Right lobe of liver (tissue), 6 donors: ENCODE results near the gene BDKRB2. TPM values are rescaled to one million over a fixed set of nuclear protein-coding genes. Genes with fewer than 3 reads are reported as not detected.

ENCODE experiments used
- ATAC-seq, 4 donors: fragments of 200-7000 bp; cut with Tn5 transposase; one replicate each; pipeline ENCODE4 v1.9.1; 2020; ENCODE audit warnings: mild to moderate bottlenecking in 4 of 4, moderate library complexity in 4 of 4
- DNase-seq, 3 donors: peaks; one replicate each; pipeline ENCODE4 v3.0.0-alpha.2; 2020
- H3K27ac ChIP-seq, 3 donors: fragments of 200-600 bp; one replicate each; pipeline ENCODE4 v1.8.0; 2022
- H3K27me3 ChIP-seq, 2 donors: fragments of 200-600 bp; one replicate each; pipeline ENCODE4 v1.8.0; 2022
- H3K36me3 ChIP-seq, 4 donors: fragments of 200-600 bp; sonication (generic) in 1 of 4; one replicate each; pipeline versions ENCODE4 v1.5.1 to v1.8.0; 2017 to 2022; ENCODE audit warnings: control low read depth in 1 of 4
- H3K4me1 ChIP-seq, 4 donors: fragments of 200-600 bp; sonication (generic) in 1 of 4; one replicate each; pipeline versions ENCODE4 v1.5.1 to v1.8.0; 2017 to 2022; ENCODE audit warnings: control low read depth in 1 of 4
- H3K4me3 ChIP-seq, 3 donors: fragments of 200-600 bp; one replicate each; pipeline ENCODE4 v1.8.0; 2022
- H3K9me3 ChIP-seq, 4 donors: fragments of 200-600 bp; sonication (generic) in 1 of 4; one replicate each; pipeline versions ENCODE4 v1.5.1 to v1.8.0; 2017 to 2022; ENCODE audit warnings: control low read depth in 1 of 4
- CTCF ChIP-seq, 4 donors: fragments of 200-600 bp in 3 of 4; fragments of 450-650 bp in 1 of 4; IDR thresholded peaks; one replicate each; pipeline versions ENCODE4 v1.5.1 to v1.8.0; 2016 to 2022; ENCODE audit warnings: antibody characterized with exemption in 4 of 4, mild to moderate bottlenecking in 2 of 4
- POLR2A ChIP-seq: fragments of 450-650 bp; IDR thresholded peaks from one replicate; pipeline ENCODE4 v1.6.1; 2017; ENCODE audit warnings: antibody characterized with exemption, mild to moderate bottlenecking
- WGBS: methylation state at CpG from one replicate; pipeline ENCODE4 v1.1.6; 2018; ENCODE audit warnings: low coverage, low lambda C conversion rate; ENCODE audit not compliant: insufficient coverage; ENCODE audit errors: missing lambda C conversion rate; 5-methylcytosine and 5-hydroxymethylcytosine counted together
- intact Hi-C, 2 donors: fragments of 100-400 bp; cut with DNase I; formaldehyde crosslinking; loops; one replicate each; pipeline versions ENCODE4 v1.11.2 to v1.14.1; 2022
- total RNA-seq, 6 experiments: library from RNA; depleted of rRNA in 2 of 6; stranded (reverse); fragments of >200 nt in 2 of 6; fragmentation: NEBNext Ultra II Directional in 3 of 6; extraction: Animal tissue kit (Norgen Biotek cat#: 25700) in 3 of 6; gene quantifications; one replicate each; pipeline versions ENCODE4 v1.1.0 to v1.2.4, GENCODE V29; 2016 to 2023
- donor health status: DM: no; HTN: yes; CAD: no.
- donor health status: DM: no; HTN: no; CAD: no.
- donor health status: DM: no; HTN: no; CAD: no.
- donor health status: DM: no; HTN: yes; CAD: no.
- donor health status: DM: no; HTN: yes; CAD: no.

Gene BDKRB2
- total RNA-seq, 6 experiments from 2014 or later = 0.07 to 0.60 (median 0.22) TPM

- 100% methylated on average over 1 of the region's 4 CpGs for WGBS
- H3K9me3 ChIP-seq = no peaks in the 10 kb centered on the region
- H3K27ac ChIP-seq = no peak overlapping the region
- peaks cover 0 to 14% (median 6%) of the 10 kb centered on the region in 4 donors for H3K4me1 ChIP-seq
- no peak overlapping the region for H3K4me3 ChIP-seq
- no peak for TF ChIP-seq POLR2A
- TF ChIP-seq CTCF (IDR thresholded peaks at IDR 0.05) = no peak
- no peaks in the 10 kb centered on the region for H3K27me3 ChIP-seq
- H3K36me3 ChIP-seq = no peaks in the 10 kb centered on the region
- intact Hi-C loops = no loop called here
- DNase-seq (no peak), ATAC-seq (no peak)
Measured at GRCh38 chr14:96162741-96163140, 41.9 kb upstream of the BDKRB2 start.

- TF ChIP-seq POLR2A = no peak
- TF ChIP-seq CTCF (IDR thresholded peaks at IDR 0.05) = no peak
- DNase-seq = no peak
- H3K9me3 ChIP-seq = no peaks in the 10 kb centered on the region
- H3K27me3 ChIP-seq = no peaks in the 10 kb centered on the region
- peaks cover 0 to 9% (median 4%) of the 10 kb centered on the region in 4 donors for H3K4me1 ChIP-seq
- H3K27ac ChIP-seq = no peak overlapping the region
- ATAC-seq = no peak
- WGBS = 65% methylated on average over 3 of the region's 5 CpGs
- intact Hi-C loops = no loop called here
- H3K36me3 ChIP-seq = no peaks in the 10 kb centered on the region
- H3K4me3 ChIP-seq = no peak overlapping the region
Measured at GRCh38 chr14:96164861-96165490, 39.7 kb upstream of the BDKRB2 start.

- ATAC-seq (no peak), DNase-seq (no peak)
- no peak for TF ChIP-seq POLR2A
- H3K27ac ChIP-seq = no peak overlapping the region
- WGBS = 47% methylated on average over 7 of the region's 12 CpGs
- H3K36me3 ChIP-seq = no peaks in the 10 kb centered on the region
- no peak overlapping the region for H3K4me3 ChIP-seq
- intact Hi-C loops = no loop called here
- no peaks in the 10 kb centered on the region for H3K27me3 ChIP-seq
- peaks cover 0 to 1% (median under 1%) of the 10 kb centered on the region in 4 donors for H3K4me1 ChIP-seq
- H3K9me3 ChIP-seq = no peaks in the 10 kb centered on the region
Measured at GRCh38 chr14:96165493-96166436, 38.9 kb upstream of the BDKRB2 start.

- TF ChIP-seq POLR2A = no peak
- no peak for TF ChIP-seq CTCF (IDR thresholded peaks at IDR 0.05)
- no peak overlapping the region for H3K4me3 ChIP-seq
- no peaks in the 10 kb centered on the region for H3K9me3 ChIP-seq
- H3K27ac ChIP-seq = no peak overlapping the region
- no peaks in the 10 kb centered on the region for H3K4me1 ChIP-seq
- intact Hi-C loops = no loop called here
- DNase-seq (no peak), ATAC-seq (no peak)
- no peaks in the 10 kb centered on the region for H3K27me3 ChIP-seq
- H3K36me3 ChIP-seq = no peaks in the 10 kb centered on the region
- WGBS = 59% methylated on average over 3 of the region's 10 CpGs
Measured at GRCh38 chr14:96166461-96167223, 38.0 kb upstream of the BDKRB2 start.
